Activated T-cell treated with anti-CD3 and anti-CD28 coated beads, Interleukin-2, amount 50 U/mL, for 1 hour (primary cell): ENCODE results near the gene TARS2.

Source experiments
- DNase-seq: peaks from one replicate; pipeline ENCODE4 v3.0.0-alpha.2; 2020

TARS2 gene

DNA sequence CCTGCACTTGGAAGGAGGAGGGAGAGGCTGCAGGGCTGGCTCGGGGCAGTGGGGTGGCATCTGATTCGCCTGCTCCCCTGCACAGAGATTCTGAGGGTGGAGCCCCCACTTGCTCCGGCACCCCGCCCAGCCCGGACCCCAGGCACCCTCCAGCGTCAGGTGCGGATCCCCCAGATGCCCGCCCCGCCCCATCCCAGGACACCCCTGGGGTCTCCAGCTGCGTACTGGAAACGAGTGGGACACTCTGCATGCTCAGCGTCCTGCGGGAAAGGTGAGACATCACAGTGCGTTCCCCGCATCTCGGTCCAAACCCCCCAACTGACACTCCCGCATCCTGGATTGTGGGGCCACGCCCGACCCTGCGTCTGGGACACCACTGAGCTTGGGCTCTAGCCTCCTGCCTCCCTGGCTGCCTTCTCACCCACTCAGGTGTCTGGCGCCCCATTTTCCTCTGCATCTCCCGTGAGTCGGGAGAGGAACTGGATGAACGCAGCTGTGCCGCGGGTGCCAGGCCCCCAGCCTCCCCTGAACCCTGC lies 69.9 kb downstream of the TARS2 start:
- DNase-seq = no peak
